Left ventricle myocardium inferior (tissue), 1 donor: ENCODE results near the gene PLAU. TPM values are rescaled to one million over a fixed set of nuclear protein-coding genes. Genes with fewer than 3 reads are reported as not detected.

Experiments
- DNase-seq: peaks from one replicate; pipeline ENCODE4 v3.0.0-alpha.2; 2020
- H3K27ac ChIP-seq: fragments of 200-600 bp; replicated peaks from 2 replicates; pipeline ENCODE4 v1.8.0; 2021
- H3K27me3 ChIP-seq: fragments of 200-600 bp; 2 replicates; pipeline ENCODE4 v1.8.0; 2021; ENCODE audit warnings: low read depth
- H3K36me3 ChIP-seq: fragments of 200-600 bp; 2 replicates; pipeline ENCODE4 v1.8.0; 2021
- H3K4me1 ChIP-seq: fragments of 200-600 bp; 2 replicates; pipeline ENCODE4 v1.8.0; 2021
- H3K4me3 ChIP-seq: fragments of 200-600 bp; 2 replicates; pipeline ENCODE4 v1.8.0; 2021; ENCODE audit warnings: mild to moderate bottlenecking, moderate library complexity
- H3K9me3 ChIP-seq: fragments of 200-600 bp; replicated peaks from 2 replicates; pipeline ENCODE4 v1.8.0; 2021
- CTCF ChIP-seq: fragments of 200-600 bp; IDR thresholded peaks from 2 replicates; pipeline ENCODE4 v1.8.0; 2021; ENCODE audit warnings: antibody characterized with exemption, mild to moderate bottlenecking, borderline replicate concordance
- intact Hi-C: fragments of 100-400 bp; cut with micrococcal nuclease; formaldehyde crosslinking; loops from one replicate; pipeline ENCODE4 v1.11.0; 2022
- total RNA-seq: library from RNA; stranded (reverse); fragmentation: NEBNext Ultra II Directional; extraction: Animal tissue kit (Norgen Biotek cat#: 25700); gene quantifications from one replicate; pipeline ENCODE4 v1.2.1, GENCODE V29; 2021
- donor health status: DM: no; HTN: yes; CAD: no; lungs with severe emphysema.

PLAU gene
- total RNA-seq, 1 donor from 2014 or later = 4.9 TPM

- Histone ChIP-seq H3K27ac (no peak overlapping the region), H3K27me3 (no peaks in the 10 kb centered on the region), H3K36me3 (no peaks in the 10 kb centered on the region), H3K4me3 (no peak overlapping the region), H3K4me1 (peaks cover 12% of the 10 kb centered on the region), H3K9me3 (peaks cover 11% of the 10 kb centered on the region)
- DNase-seq = no peak
- no peak for TF ChIP-seq CTCF
- intact Hi-C loops = no loop called here
Observed at GRCh38 chr10:73922007-73922863, 11.3 kb downstream of the PLAU start.

GRCh38 chr10:73922864-73923133 lies 11.9 kb downstream of the PLAU start:
- H3K4me1 ChIP-seq = peaks cover 9% of the 10 kb centered on the region
- no peak for DNase-seq
- no peaks in the 10 kb centered on the region for H3K27me3 ChIP-seq
- H3K9me3 ChIP-seq = peaks cover 11% of the 10 kb centered on the region
- no peak overlapping the region for H3K27ac ChIP-seq
- no peak overlapping the region for H3K4me3 ChIP-seq
- no peaks in the 10 kb centered on the region for H3K36me3 ChIP-seq
- TF ChIP-seq CTCF = no peak
- intact Hi-C loops = no loop called here

- Histone ChIP-seq H3K4me3 (no peak overlapping the region), H3K4me1 (peaks cover 9% of the 10 kb centered on the region), H3K36me3 (no peaks in the 10 kb centered on the region), H3K27me3 (no peaks in the 10 kb centered on the region), H3K9me3 (peaks cover 2% of the 10 kb centered on the region), H3K27ac (no peak overlapping the region)
- DNase-seq = no peak
- intact Hi-C loops = no loop called here
- no peak for TF ChIP-seq CTCF
Observed at GRCh38 chr10:73923935-73924598, 13.1 kb downstream of the PLAU start.

- Histone ChIP-seq H3K4me3 (no peak overlapping the region), H3K27ac (no peak overlapping the region), H3K27me3 (no peaks in the 10 kb centered on the region), H3K9me3 (no peaks in the 10 kb centered on the region), H3K36me3 (no peaks in the 10 kb centered on the region), H3K4me1 (peaks cover 3% of the 10 kb centered on the region)
- TF ChIP-seq CTCF = no peak
- DNase-seq = no peak
- intact Hi-C loops = no loop called here
Observed at GRCh38 chr10:73924935-73925334, 14.0 kb downstream of the PLAU start.

- H3K27ac ChIP-seq = no peak overlapping the region
Observed at GRCh38 chr10:73925539-73925938, 14.6 kb downstream of the PLAU start.

More at GRCh38 chr10:73925539-73925938, 14.6 kb downstream of the PLAU start:
- DNase-seq = no peak
- TF ChIP-seq CTCF = no peak
- no peaks in the 10 kb centered on the region for H3K4me1 ChIP-seq
- H3K4me3 ChIP-seq = no peak overlapping the region
- H3K36me3 ChIP-seq = no peaks in the 10 kb centered on the region
- intact Hi-C loops = no loop called here
- no peaks in the 10 kb centered on the region for H3K27me3 ChIP-seq
- H3K9me3 ChIP-seq = no peaks in the 10 kb centered on the region
